LNCaP clone FGC (cell line): ENCODE data around the gene PNPLA1.
A peak's percentile ranks its signal among the peaks of the same experiment; 100 is the strongest.

Source experiments
- DNase-seq: peaks from one replicate; pipeline ENCODE4 v3.0.0-alpha.2; 2011; ENCODE audit warnings: low read depth
- H3K4me3 ChIP-seq: 2 replicates; pipeline ENCODE4 v1.5.1; 2011; ENCODE audit warnings: mild to moderate bottlenecking, low read depth, low read length, control low read depth
- TF ChIP-seq, protein P1 (sequence below): IDR thresholded peaks from 2 replicates; pipeline ENCODE4 v1.5.1; 2012; ENCODE audit warnings: mild to moderate bottlenecking; ENCODE audit not compliant: control insufficient read depth, insufficient read depth; ENCODE audit errors: extremely low read depth

Gene PNPLA1

GRCh38 chr6:36226438-36227047, 43.3 kb upstream of the PNPLA1 start:
- no peak for DNase-seq
- TF ChIP-seq, protein P1, sequence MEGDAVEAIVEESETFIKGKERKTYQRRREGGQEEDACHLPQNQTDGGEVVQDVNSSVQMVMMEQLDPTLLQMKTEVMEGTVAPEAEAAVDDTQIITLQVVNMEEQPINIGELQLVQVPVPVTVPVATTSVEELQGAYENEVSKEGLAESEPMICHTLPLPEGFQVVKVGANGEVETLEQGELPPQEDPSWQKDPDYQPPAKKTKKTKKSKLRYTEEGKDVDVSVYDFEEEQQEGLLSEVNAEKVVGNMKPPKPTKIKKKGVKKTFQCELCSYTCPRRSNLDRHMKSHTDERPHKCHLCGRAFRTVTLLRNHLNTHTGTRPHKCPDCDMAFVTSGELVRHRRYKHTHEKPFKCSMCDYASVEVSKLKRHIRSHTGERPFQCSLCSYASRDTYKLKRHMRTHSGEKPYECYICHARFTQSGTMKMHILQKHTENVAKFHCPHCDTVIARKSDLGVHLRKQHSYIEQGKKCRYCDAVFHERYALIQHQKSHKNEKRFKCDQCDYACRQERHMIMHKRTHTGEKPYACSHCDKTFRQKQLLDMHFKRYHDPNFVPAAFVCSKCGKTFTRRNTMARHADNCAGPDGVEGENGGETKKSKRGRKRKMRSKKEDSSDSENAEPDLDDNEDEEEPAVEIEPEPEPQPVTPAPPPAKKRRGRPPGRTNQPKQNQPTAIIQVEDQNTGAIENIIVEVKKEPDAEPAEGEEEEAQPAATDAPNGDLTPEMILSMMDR, result no peak
- no peak overlapping the region for H3K4me3 ChIP-seq

DNA sequence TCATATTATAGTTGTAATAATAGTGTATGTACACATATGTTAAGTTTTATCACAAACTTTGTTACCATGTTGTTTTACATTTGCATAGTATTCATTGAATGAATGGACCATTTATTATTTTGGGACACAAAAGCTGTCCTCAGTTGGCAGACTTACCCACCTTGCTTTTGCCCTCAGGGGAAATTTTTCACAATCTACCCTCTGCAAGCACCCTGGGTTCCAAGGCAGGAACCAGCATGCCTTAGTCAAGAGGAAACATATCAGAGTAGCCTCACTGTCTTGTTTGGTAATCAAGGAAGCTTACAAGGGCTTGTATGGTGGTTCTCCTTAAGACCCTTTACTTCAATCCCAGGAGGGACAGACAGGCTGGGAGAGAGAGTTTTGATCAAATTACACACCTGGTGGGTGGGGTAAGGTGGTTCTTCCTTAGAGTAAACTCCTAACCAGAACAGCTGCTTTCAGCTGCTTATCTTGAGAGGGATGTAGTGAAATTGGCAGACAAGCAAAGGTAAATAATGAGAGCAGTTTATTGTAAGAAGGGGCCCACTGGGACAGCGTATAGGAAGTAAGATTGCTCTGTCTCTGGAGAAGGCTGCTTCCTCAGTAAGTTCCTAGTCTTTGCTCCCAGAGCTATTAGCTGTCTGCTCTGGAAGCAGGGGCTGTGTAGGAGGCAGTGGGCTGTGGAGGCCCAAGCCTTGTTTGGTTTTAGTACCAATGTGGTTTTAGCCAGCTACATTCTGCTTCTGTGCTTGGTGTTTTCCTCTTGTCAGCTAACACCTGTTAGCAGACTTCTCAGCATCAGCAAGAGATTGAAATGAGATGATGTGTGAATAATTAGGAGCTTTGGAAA, 42.3 kb upstream of the PNPLA1 start:
- H3K4me3 ChIP-seq, result no peak overlapping the region
- TF ChIP-seq, protein P1, result no peak
- peak; percentile 76 for DNase-seq

DNA sequence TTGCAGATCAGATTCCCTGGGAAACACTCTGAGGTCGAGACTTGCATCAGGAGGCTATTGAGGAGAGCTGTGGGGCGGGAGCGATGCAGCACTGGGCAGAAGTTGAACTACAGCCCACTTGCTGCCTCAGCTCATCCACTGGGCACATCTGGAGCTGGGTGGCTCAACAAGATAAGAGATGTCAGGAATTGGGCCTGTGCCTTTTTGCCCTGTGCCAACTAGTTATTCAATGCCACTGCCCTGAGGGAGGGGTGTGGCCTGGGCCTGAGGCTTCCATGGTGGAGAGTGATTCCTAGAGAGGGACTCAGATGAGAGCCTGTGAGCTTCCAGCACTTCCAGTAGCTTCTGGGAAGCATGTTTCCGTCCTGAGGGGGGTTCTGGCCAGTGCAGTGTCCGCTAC, 40.6 kb upstream of the PNPLA1 start:
- TF ChIP-seq, protein P1, result no peak
- no peak for DNase-seq
- no peak overlapping the region for H3K4me3 ChIP-seq

DNA sequence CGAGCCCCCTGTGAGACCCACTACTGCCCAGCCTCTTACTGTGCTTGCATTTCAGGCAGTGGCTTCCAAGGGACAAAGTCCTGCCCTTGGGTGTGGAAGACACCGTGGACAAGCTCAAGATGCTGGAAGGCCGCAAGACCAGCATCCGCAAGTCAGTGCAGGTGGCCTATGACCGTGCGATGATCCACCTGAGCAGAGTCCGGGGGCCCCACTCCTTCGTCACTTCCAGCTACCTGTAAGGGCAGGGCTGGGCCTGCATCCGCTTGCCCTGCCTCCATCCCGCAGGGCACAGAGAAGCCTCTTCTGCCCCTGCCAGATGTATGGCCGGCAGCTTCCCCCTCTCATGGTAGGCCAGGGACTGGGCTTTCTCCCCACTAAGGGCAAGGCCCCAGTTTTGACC, 39.5 kb upstream of the PNPLA1 start:
- TF ChIP-seq, protein P1, result no peak
- no peak for DNase-seq
- H3K4me3 ChIP-seq, result no peak overlapping the region

DNA sequence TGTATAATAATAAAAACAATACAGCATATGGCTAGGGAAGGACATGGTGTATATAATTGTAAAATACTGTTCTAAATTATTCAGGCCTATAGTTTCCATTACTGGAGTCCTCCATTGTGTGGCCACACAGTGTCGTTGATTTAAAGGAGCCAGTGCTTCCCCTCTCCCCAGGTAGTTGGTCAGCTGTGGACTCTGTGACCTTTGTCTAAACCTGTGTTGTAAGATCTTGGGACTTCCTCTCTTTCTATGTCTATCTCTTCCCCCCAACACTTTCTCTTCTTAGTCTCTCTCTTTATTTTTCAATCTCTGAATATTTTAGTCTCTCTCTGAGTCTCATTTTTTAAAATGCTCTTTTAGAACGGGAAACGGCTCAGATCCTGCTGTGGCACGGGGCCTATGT, 37.7 kb upstream of the PNPLA1 start:
- DNase-seq, result no peak
- TF ChIP-seq, protein P1, result no peak
- H3K4me3 ChIP-seq, result no peak overlapping the region

GRCh38 chr6:36235309-36235708, 34.6 kb upstream of the PNPLA1 start:
- TF ChIP-seq, protein P1, result no peak
- DNase-seq, result no peak
- H3K4me3 ChIP-seq, result no peak overlapping the region
